GM23338 (cell line): ENCODE measurements around the gene AKR1C8. TPM values are rescaled to one million over a fixed set of nuclear protein-coding genes. Genes with fewer than 3 reads are reported as not detected.

ENCODE experiments used
- ATAC-seq: fragments of 200-7000 bp; cut with Tn5 transposase; 3 replicates; pipeline ENCODE4 v1.9.1; 2020
- DNase-seq: peaks from one replicate; pipeline ENCODE4 v3.0.0-alpha.2; 2015; ENCODE audit warnings: low spot score
- H2AFZ ChIP-seq: fragments of 200-600 bp; sonication (generic); 2 replicates; pipeline ENCODE4 v1.8.0; 2016; ENCODE audit warnings: antibody characterized with exemption, mild to moderate bottlenecking, moderate library complexity
- H3F3A ChIP-seq: fragments of 200-600 bp; sonication (generic); replicated peaks from 2 replicates; pipeline ENCODE4 v1.8.0; 2017; ENCODE audit warnings: antibody characterized with exemption, mixed run types, low read depth
- H3K27ac ChIP-seq: fragments of 200-600 bp; sonication (generic); 2 replicates; pipeline ENCODE4 v1.6.1; 2016; ENCODE audit warnings: low read depth
- H3K27me3 ChIP-seq: fragments of 200-600 bp; sonication (generic); 2 replicates; pipeline ENCODE4 v1.8.0; 2016; ENCODE audit warnings: mild to moderate bottlenecking, mixed run types, moderate library complexity; ENCODE audit not compliant: insufficient read depth
- H3K36me3 ChIP-seq: fragments of 200-600 bp; sonication (generic); 2 replicates; pipeline ENCODE4 v1.8.0; 2016; ENCODE audit warnings: mild to moderate bottlenecking; ENCODE audit not compliant: insufficient read depth
- H3K4me1 ChIP-seq: fragments of 200-600 bp; sonication (generic); 2 replicates; pipeline ENCODE4 v1.8.0; 2016; ENCODE audit warnings: mild to moderate bottlenecking, moderate library complexity; ENCODE audit not compliant: insufficient read depth
- H3K4me2 ChIP-seq: fragments of 200-600 bp; sonication (generic); 2 replicates; pipeline ENCODE4 v1.7.1; 2017; ENCODE audit warnings: mixed run types
- H3K4me3 ChIP-seq: fragments of 200-600 bp; sonication (generic); 2 replicates; pipeline ENCODE4 v1.6.1; 2016; ENCODE audit warnings: mixed run types
- H3K79me2 ChIP-seq: fragments of 200-600 bp; sonication (generic); replicated peaks from 2 replicates; pipeline ENCODE4 v1.8.0; 2017; ENCODE audit warnings: mild to moderate bottlenecking; ENCODE audit not compliant: insufficient read depth
- H3K9me2 ChIP-seq: fragments of 200-600 bp; sonication (generic); 2 replicates; pipeline ENCODE4 v1.8.0; 2017; ENCODE audit not compliant: insufficient read depth
- H4K20me1 ChIP-seq: fragments of 200-600 bp; sonication (generic); replicated peaks from 2 replicates; pipeline ENCODE4 v1.8.0; 2017; ENCODE audit warnings: mild to moderate bottlenecking; ENCODE audit not compliant: insufficient read depth
- H3K27ac Mint-ChIP-seq: 2 replicates; pipeline ENCODE4 v1.8.0; 2020; ENCODE audit warnings: inconsistent platforms, mild to moderate bottlenecking, moderate library complexity, mixed read lengths
- H3K27me3 Mint-ChIP-seq: 3 replicates; pipeline ENCODE4 v1.8.0; 2022; ENCODE audit warnings: low read depth, mild to moderate bottlenecking, moderate library complexity, mixed read lengths, inconsistent platforms; ENCODE audit not compliant: insufficient read depth, poor library complexity
- H3K36me3 Mint-ChIP-seq: 3 replicates; pipeline ENCODE4 v1.8.0; 2021; ENCODE audit warnings: low read depth, mild to moderate bottlenecking, inconsistent platforms, moderate library complexity, mixed read lengths
- H3K4me1 Mint-ChIP-seq: 3 replicates; pipeline ENCODE4 v1.8.0; 2020; ENCODE audit warnings: mild to moderate bottlenecking, inconsistent platforms, mixed read lengths
- H3K4me3 Mint-ChIP-seq: 3 replicates; pipeline ENCODE4 v1.8.0; 2021; ENCODE audit warnings: moderate library complexity, mild to moderate bottlenecking, inconsistent platforms, mixed read lengths
- H3K9me3 Mint-ChIP-seq: 3 replicates; pipeline ENCODE4 v1.8.0; 2020; ENCODE audit warnings: moderate library complexity, mild to moderate bottlenecking, inconsistent platforms, mixed read lengths
- JUNB ChIP-seq: IDR thresholded peaks from one replicate; pipeline ENCODE4 v1.6.1; 2016; ENCODE audit warnings: antibody characterized with exemption; ENCODE audit not compliant: unreplicated experiment
- NANOG ChIP-seq: IDR thresholded peaks from 2 replicates; pipeline ENCODE4 v1.6.1; 2016; ENCODE audit warnings: antibody characterized with exemption, borderline replicate concordance
- POLR2AphosphoS5 ChIP-seq: IDR thresholded peaks from 2 replicates; pipeline ENCODE4 v1.6.1; 2016; ENCODE audit warnings: antibody characterized with exemption, low read depth
- REST ChIP-seq: IDR thresholded peaks from one replicate; pipeline ENCODE4 v1.6.1; 2018; ENCODE audit warnings: antibody characterized with exemption; ENCODE audit not compliant: unreplicated experiment
- STAT1 ChIP-seq: IDR thresholded peaks from one replicate; pipeline ENCODE4 v1.6.1; 2016; ENCODE audit warnings: antibody characterized with exemption; ENCODE audit not compliant: unreplicated experiment
- polyA plus RNA-seq: library from polyadenylated mRNA; unstranded; fragments of >200 nt; fragmentation: Nextera tagmentation; extraction: Ambion mirVana; gene quantifications from 2 replicates; pipeline ENCODE4 v1.2.1, GENCODE V29; 2016
- total RNA-seq: library from RNA; depleted of rRNA; stranded (reverse); fragments of >200 nt; shearing (Covaris generic); gene quantifications from 2 replicates; pipeline ENCODE4 v1.2.3, GENCODE V29; 2014
- TF ChIP-seq, protein P1 (sequence below): fragments of 250-450 bp; sonication (Bioruptor Pico); IDR thresholded peaks from 2 replicates; pipeline ENCODE4 v1.5.0; 2020; ENCODE audit warnings: mild to moderate bottlenecking, moderate library complexity

AKR1C8 gene
- total and polyA plus RNA-seq, 2 experiments from 2014 or later, result not detected

GRCh38 chr10:5194431-5194830 lies 9.5 kb upstream of the AKR1C8 start (continued):
- TF ChIP-seq, protein P1, sequence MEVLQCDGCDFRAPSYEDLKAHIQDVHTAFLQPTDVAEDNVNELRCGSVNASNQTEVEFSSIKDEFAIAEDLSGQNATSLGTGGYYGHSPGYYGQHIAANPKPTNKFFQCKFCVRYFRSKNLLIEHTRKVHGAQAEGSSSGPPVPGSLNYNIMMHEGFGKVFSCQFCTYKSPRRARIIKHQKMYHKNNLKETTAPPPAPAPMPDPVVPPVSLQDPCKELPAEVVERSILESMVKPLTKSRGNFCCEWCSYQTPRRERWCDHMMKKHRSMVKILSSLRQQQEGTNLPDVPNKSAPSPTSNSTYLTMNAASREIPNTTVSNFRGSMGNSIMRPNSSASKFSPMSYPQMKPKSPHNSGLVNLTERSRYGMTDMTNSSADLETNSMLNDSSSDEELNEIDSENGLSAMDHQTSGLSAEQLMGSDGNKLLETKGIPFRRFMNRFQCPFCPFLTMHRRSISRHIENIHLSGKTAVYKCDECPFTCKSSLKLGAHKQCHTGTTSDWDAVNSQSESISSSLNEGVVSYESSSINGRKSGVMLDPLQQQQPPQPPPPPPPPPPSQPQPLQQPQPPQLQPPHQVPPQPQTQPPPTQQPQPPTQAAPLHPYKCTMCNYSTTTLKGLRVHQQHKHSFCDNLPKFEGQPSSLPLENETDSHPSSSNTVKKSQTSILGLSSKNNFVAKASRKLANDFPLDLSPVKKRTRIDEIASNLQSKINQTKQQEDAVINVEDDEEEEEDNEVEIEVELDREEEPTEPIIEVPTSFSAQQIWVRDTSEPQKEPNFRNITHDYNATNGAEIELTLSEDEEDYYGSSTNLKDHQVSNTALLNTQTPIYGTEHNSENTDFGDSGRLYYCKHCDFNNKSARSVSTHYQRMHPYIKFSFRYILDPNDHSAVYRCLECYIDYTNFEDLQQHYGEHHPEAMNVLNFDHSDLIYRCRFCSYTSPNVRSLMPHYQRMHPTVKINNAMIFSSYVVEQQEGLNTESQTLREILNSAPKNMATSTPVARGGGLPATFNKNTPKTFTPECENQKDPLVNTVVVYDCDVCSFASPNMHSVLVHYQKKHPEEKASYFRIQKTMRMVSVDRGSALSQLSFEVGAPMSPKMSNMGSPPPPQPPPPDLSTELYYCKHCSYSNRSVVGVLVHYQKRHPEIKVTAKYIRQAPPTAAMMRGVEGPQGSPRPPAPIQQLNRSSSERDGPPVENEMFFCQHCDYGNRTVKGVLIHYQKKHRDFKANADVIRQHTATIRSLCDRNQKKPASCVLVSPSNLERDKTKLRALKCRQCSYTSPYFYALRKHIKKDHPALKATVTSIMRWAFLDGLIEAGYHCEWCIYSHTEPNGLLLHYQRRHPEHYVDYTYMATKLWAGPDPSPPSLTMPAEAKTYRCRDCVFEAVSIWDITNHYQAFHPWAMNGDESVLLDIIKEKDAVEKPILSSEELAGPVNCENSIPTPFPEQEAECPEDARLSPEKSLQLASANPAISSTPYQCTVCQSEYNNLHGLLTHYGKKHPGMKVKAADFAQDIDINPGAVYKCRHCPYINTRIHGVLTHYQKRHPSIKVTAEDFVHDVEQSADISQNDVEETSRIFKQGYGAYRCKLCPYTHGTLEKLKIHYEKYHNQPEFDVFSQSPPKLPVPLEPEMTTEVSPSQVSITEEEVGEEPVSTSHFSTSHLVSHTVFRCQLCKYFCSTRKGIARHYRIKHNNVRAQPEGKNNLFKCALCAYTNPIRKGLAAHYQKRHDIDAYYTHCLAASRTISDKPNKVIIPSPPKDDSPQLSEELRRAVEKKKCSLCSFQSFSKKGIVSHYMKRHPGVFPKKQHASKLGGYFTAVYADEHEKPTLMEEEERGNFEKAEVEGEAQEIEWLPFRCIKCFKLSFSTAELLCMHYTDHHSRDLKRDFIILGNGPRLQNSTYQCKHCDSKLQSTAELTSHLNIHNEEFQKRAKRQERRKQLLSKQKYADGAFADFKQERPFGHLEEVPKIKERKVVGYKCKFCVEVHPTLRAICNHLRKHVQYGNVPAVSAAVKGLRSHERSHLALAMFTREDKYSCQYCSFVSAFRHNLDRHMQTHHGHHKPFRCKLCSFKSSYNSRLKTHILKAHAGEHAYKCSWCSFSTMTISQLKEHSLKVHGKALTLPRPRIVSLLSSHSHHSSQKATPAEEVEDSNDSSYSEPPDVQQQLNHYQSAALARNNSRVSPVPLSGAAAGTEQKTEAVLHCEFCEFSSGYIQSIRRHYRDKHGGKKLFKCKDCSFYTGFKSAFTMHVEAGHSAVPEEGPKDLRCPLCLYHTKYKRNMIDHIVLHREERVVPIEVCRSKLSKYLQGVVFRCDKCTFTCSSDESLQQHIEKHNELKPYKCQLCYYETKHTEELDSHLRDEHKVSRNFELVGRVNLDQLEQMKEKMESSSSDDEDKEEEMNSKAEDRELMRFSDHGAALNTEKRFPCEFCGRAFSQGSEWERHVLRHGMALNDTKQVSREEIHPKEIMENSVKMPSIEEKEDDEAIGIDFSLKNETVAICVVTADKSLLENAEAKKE (CRISPR knock-in tag), result no peak

GRCh38 chr10:5188358-5188757 lies 3.4 kb upstream of the AKR1C8 start:
- Histone ChIP-seq H3K9me2 (no peaks in the 10 kb centered on the region), H3K27ac (no peak overlapping the region), H2AFZ (peak overlapping the region; percentile 21; the same call in 1 of the 2 replicates), H3K36me3 (no peaks in the 10 kb centered on the region), H3K4me3 (no peak overlapping the region), H4K20me1 (no peaks in the 10 kb centered on the region), H3K27me3 (no peaks in the 10 kb centered on the region), H3K79me2 (no peaks in the 10 kb centered on the region), H3F3A (no peaks in the 10 kb centered on the region), H3K4me1 (no peaks in the 10 kb centered on the region), H3K4me2 (no peak overlapping the region)
- Mint-ChIP-seq H3K27me3 (peaks cover 3% of the 10 kb centered on the region), H3K4me1 (no peaks in the 10 kb centered on the region), H3K27ac (no peak overlapping the region), H3K4me3 (no peak overlapping the region), H3K9me3 (peaks cover 3% of the 10 kb centered on the region; the same call in 1 of the 3 replicates), H3K36me3 (no peaks in the 10 kb centered on the region)
- DNase-seq (peak; percentile 2), ATAC-seq (no peak)
- TF ChIP-seq, protein P1 (CRISPR knock-in tag), result no peak
- TF ChIP-seq POLR2AphosphoS5, result no peak
- TF ChIP-seq STAT1, result no peak
- TF ChIP-seq REST, result no peak
- no peak for TF ChIP-seq NANOG
- no peak for TF ChIP-seq JUNB
